ENCODE measurements around the gene GPM6B.

GPM6B gene

DNA sequence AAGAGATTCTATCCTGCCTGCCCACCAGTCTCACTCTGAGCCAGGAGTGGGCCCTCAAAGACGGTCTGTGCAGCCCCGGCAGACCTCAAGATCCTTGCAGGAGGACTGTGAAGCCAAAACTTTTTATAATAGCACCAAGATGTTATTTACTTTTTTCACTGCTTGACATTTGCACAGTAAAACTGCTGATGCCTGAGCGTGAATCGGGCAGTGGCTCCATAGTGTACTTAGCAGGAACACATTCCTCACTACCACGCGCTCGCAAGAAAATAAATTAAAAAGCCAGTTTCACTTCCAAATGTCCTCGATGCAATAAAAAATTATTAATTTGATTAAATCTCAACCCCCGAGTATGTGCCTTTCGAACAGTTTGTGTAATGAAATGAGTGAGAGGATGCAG, 22.5 kb downstream of the GPM6B start:
- no peaks in the 10 kb centered on the region for H3K9me2 ChIP-seq (replicated peaks; ENCODE audit: insufficient read depth, low read length)
- TF ChIP-seq EZH2phosphoT487 (conservative IDR thresholded peaks at IDR 0.05; ENCODE audit: low read length): no peak
- TF ChIP-seq, protein P1, sequence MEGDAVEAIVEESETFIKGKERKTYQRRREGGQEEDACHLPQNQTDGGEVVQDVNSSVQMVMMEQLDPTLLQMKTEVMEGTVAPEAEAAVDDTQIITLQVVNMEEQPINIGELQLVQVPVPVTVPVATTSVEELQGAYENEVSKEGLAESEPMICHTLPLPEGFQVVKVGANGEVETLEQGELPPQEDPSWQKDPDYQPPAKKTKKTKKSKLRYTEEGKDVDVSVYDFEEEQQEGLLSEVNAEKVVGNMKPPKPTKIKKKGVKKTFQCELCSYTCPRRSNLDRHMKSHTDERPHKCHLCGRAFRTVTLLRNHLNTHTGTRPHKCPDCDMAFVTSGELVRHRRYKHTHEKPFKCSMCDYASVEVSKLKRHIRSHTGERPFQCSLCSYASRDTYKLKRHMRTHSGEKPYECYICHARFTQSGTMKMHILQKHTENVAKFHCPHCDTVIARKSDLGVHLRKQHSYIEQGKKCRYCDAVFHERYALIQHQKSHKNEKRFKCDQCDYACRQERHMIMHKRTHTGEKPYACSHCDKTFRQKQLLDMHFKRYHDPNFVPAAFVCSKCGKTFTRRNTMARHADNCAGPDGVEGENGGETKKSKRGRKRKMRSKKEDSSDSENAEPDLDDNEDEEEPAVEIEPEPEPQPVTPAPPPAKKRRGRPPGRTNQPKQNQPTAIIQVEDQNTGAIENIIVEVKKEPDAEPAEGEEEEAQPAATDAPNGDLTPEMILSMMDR (IDR thresholded peaks at IDR 0.05; ENCODE audit: insufficient read depth, low read length, poor library complexity, severe bottlenecking): no peak
- H3K36me3 ChIP-seq (ENCODE audit: low read length): no peaks in the 10 kb centered on the region
- no peak overlapping the region for H3K27ac ChIP-seq (ENCODE audit: low read depth, low read length)
- no peak overlapping the region for H3K4me2 ChIP-seq (ENCODE audit: low read depth, low read length, poor library complexity, severe bottlenecking)
- H3K4me3 ChIP-seq (ENCODE audit: insufficient read depth, low read length, poor library complexity, severe bottlenecking): no peak overlapping the region
- no peak overlapping the region for H3K9ac ChIP-seq (ENCODE audit: low read length)
- H3F3A ChIP-seq (ENCODE audit: insufficient read depth): no peaks in the 10 kb centered on the region
- H3K9me3 ChIP-seq (ENCODE audit: insufficient read depth, low read length): no peaks in the 10 kb centered on the region
- H3K27me3 ChIP-seq (ENCODE audit: low read length): no peaks in the 10 kb centered on the region
- H2AFZ ChIP-seq (ENCODE audit: low read depth, low read length, severe bottlenecking): no peak overlapping the region
- no peaks in the 10 kb centered on the region for H3K79me2 ChIP-seq (ENCODE audit: insufficient read depth, low read length)
- no peaks in the 10 kb centered on the region for H4K20me1 ChIP-seq (ENCODE audit: low read depth, low read length)

GRCh38 chrX:13793897-13794296, 23.0 kb downstream of the GPM6B start:
- Histone ChIP-seq H3K9me2 (replicated peaks; ENCODE audit: insufficient read depth, low read length) (no peaks in the 10 kb centered on the region), H3K4me3 (ENCODE audit: insufficient read depth, low read length, poor library complexity, severe bottlenecking) (no peak overlapping the region), H2AFZ (ENCODE audit: low read depth, low read length, severe bottlenecking) (no peak overlapping the region), H3K9me3 (ENCODE audit: insufficient read depth, low read length) (no peaks in the 10 kb centered on the region), H3K4me2 (ENCODE audit: low read depth, low read length, poor library complexity, severe bottlenecking) (no peak overlapping the region), H3F3A (ENCODE audit: insufficient read depth) (no peaks in the 10 kb centered on the region), H3K9ac (ENCODE audit: low read length) (no peak overlapping the region), H3K27me3 (ENCODE audit: low read length) (no peaks in the 10 kb centered on the region), H4K20me1 (ENCODE audit: low read depth, low read length) (no peaks in the 10 kb centered on the region), H3K36me3 (ENCODE audit: low read length) (no peaks in the 10 kb centered on the region), H3K27ac (ENCODE audit: low read depth, low read length) (no peak overlapping the region), H3K79me2 (ENCODE audit: insufficient read depth, low read length) (no peaks in the 10 kb centered on the region)
- TF ChIP-seq, protein P1 (IDR thresholded peaks at IDR 0.05; ENCODE audit: insufficient read depth, low read length, poor library complexity, severe bottlenecking): no peak
- TF ChIP-seq EZH2phosphoT487 (conservative IDR thresholded peaks at IDR 0.05; ENCODE audit: low read length): no peak

GRCh38 chrX:13791559-13791958, 25.3 kb downstream of the GPM6B start:
- Histone ChIP-seq H2AFZ (ENCODE audit: low read depth, low read length, severe bottlenecking) (no peak overlapping the region), H3K9me2 (replicated peaks; ENCODE audit: insufficient read depth, low read length) (no peaks in the 10 kb centered on the region), H3K27ac (ENCODE audit: low read depth, low read length) (no peak overlapping the region), H3K4me3 (ENCODE audit: insufficient read depth, low read length, poor library complexity, severe bottlenecking) (no peak overlapping the region), H4K20me1 (ENCODE audit: low read depth, low read length) (no peaks in the 10 kb centered on the region), H3K4me2 (ENCODE audit: low read depth, low read length, poor library complexity, severe bottlenecking) (no peak overlapping the region), H3K36me3 (ENCODE audit: low read length) (no peaks in the 10 kb centered on the region), H3K27me3 (ENCODE audit: low read length) (no peaks in the 10 kb centered on the region), H3F3A (ENCODE audit: insufficient read depth) (no peaks in the 10 kb centered on the region), H3K9ac (ENCODE audit: low read length) (no peak overlapping the region), H3K79me2 (ENCODE audit: insufficient read depth, low read length) (no peaks in the 10 kb centered on the region), H3K9me3 (ENCODE audit: insufficient read depth, low read length) (no peaks in the 10 kb centered on the region)
- TF ChIP-seq, protein P1 (IDR thresholded peaks at IDR 0.05; ENCODE audit: insufficient read depth, low read length, poor library complexity, severe bottlenecking): no peak
- TF ChIP-seq EZH2phosphoT487 (conservative IDR thresholded peaks at IDR 0.05; ENCODE audit: low read length): no peak
